Ovary (tissue), 3 donors: ENCODE measurements around the gene TAB2.

ENCODE experiments used
- CTCF ChIP-seq, 3 donors: fragments of 450-650 bp in 2 of 3; fragments of 200-600 bp in 1 of 3; IDR thresholded peaks; one replicate each; pipeline versions ENCODE4 v1.5.1 to v1.8.0; 2016 to 2022; ENCODE audit warnings: antibody characterized with exemption in 3 of 3, mild to moderate bottlenecking in 1 of 3
- POLR2A ChIP-seq: fragments of 450-650 bp; IDR thresholded peaks from one replicate; pipeline ENCODE4 v1.6.1; 2017; ENCODE audit warnings: antibody characterized with exemption, mild to moderate bottlenecking, moderate library complexity
- donor health status: DM: no; HTN: no; CAD: no.

- TF ChIP-seq CTCF (IDR thresholded peaks at IDR 0.05) (no peak), POLR2A (no peak)
Measured at GRCh38 chr6:149393002-149393679, 75.6 kb downstream of the TAB2 start.
